ENCODE measurements around the gene PIEZO2. TPM values are rescaled to one million over a fixed set of nuclear protein-coding genes. Genes with fewer than 3 reads are reported as not detected.

PIEZO2 gene
- total and polyA plus RNA-seq, 2 of the 8 experiments (the other 6 are each of a cell fraction or from before 2014, with no cell fraction given): 4.7 to 16.5 TPM

DNA sequence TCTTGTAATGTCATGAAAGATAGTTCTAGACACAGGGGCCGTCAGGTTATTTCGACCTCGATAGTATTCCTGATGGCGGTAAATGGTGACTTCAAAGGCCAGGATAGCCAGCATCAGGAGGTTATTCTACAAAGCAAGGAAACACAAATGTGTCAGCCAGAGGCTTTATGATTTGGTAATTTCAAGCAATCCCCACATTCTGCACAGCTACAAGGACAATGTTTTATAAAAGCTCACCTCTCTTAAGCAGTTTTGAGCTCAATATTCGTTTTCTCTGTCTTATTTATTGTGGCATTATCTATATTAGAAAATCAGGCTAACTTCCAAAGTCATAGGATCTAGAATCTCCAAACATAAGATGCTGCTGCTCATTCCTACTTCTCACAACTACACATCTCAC, 388.4 kb downstream of the PIEZO2 start:
- H2AFZ ChIP-seq (ENCODE audit: low read length): no peak overlapping the region
- no peaks in the 10 kb centered on the region for H3K79me1 ChIP-seq (ENCODE audit: low read depth, low read length)
- H3K27me3 ChIP-seq (replicated peaks in 1 of 4; ENCODE audit: control insufficient read depth in 3 of 4, extremely low read depth in 1 of 4, insufficient read depth in 3 of 4, low read length in 3 of 4): no peaks in the 10 kb centered on the region
- H3K23ac ChIP-seq (ENCODE audit: insufficient read length): no peak overlapping the region
- H3K23me2 ChIP-seq (ENCODE audit: low read depth, low read length): peaks cover 11% of the 10 kb centered on the region; the same call in 1 of the 2 replicates
- H3K14ac ChIP-seq (ENCODE audit: insufficient read length): no peak overlapping the region
- ChIA-PET CTCF (ENCODE audit: partially characterized antibody) (no interaction called here), POLR2A (ENCODE audit: partially characterized antibody) (no interaction called here)
- H3K4ac ChIP-seq (replicated peaks; ENCODE audit: insufficient read length, low read depth, low read length): no peak overlapping the region
- no peak overlapping the region for H2BK15ac ChIP-seq (ENCODE audit: low read length)
- no peak overlapping the region for H3K4me2 ChIP-seq (ENCODE audit: insufficient read depth in 1 of 2, low read depth in 2 of 2, low read length in 2 of 2)
- no peak for DNase-seq (ENCODE audit: low read depth in 1 of 2, low spot score in 2 of 2)
- H3K4me3 ChIP-seq (ENCODE audit: extremely low read depth in 1 of 4, insufficient read depth in 2 of 4, low read depth in 3 of 4, low read length in 4 of 4): no peak overlapping the region
- H3K9me3 ChIP-seq (ENCODE audit: insufficient read depth in 2 of 2, low read depth in 1 of 2, low read length in 1 of 2): no peaks in the 10 kb centered on the region
- no peak overlapping the region for H4K91ac ChIP-seq (replicated peaks; ENCODE audit: insufficient read length, low read length)
- H4K20me1 ChIP-seq (replicated peaks in 1 of 2; ENCODE audit: control insufficient read depth in 1 of 2, insufficient read depth in 2 of 2, low read length in 2 of 2): no peaks in the 10 kb centered on the region
- no peaks in the 10 kb centered on the region for H3K79me2 ChIP-seq (ENCODE audit: control insufficient read depth in 1 of 2, insufficient read depth in 2 of 2, low read length in 2 of 2)
- no peak overlapping the region for H2BK20ac ChIP-seq (ENCODE audit: low read length)
- no peak overlapping the region for H3K56ac ChIP-seq (replicated peaks; ENCODE audit: insufficient read length, low read depth, low read length)
- H2AK5ac ChIP-seq (ENCODE audit: low read depth, low read length): no peak overlapping the region
- H3K9ac ChIP-seq (replicated peaks in 1 of 4; ENCODE audit: extremely low read depth in 1 of 4, low read depth in 3 of 4, low read length in 3 of 4): no peak overlapping the region
- no peaks in the 10 kb centered on the region for H3K4me1 ChIP-seq (replicated peaks in 1 of 4; ENCODE audit: control insufficient read depth in 3 of 4, insufficient read depth in 4 of 4, low read length in 3 of 4)
- no peak overlapping the region for H3K18ac ChIP-seq (ENCODE audit: extremely low read depth, low read length)
- FAIRE-seq: no peak
- no peak overlapping the region for H2BK5ac ChIP-seq (ENCODE audit: low read depth, low read length)
- H3K27ac ChIP-seq (ENCODE audit: low read depth, low read length): no peak overlapping the region
- H2BK120ac ChIP-seq (replicated peaks; ENCODE audit: low read depth, low read length): no peak overlapping the region
- no peak overlapping the region for H4K8ac ChIP-seq (ENCODE audit: extremely low read depth, insufficient read depth, low read length)
- 96% methylated on average over 5 of the region's 5 CpGs; no CpG with 5 or more reads in 1 of the 2 experiments for WGBS, 2 experiments (ENCODE audit: extremely low coverage in 1 of 2, insufficient coverage in 1 of 2, insufficient read length in 1 of 2, insufficient replicate concordance in 2 of 2, low coverage in 1 of 2, low lambda C conversion rate in 2 of 2, missing lambda C conversion rate in 1 of 2)
- H2BK12ac ChIP-seq (ENCODE audit: low read depth, low read length): no peak overlapping the region
- no peaks in the 10 kb centered on the region; a peak in 2 of 8 replicates for H3K36me3 ChIP-seq (ENCODE audit: control insufficient read depth in 2 of 4, insufficient read depth in 4 of 4, low read length in 3 of 4)
- H4K5ac ChIP-seq (ENCODE audit: insufficient read length, low read depth, low read length): no peak overlapping the region
- TF ChIP-seq CBX5 (IDR thresholded peaks at IDR 0.05; ENCODE audit: low read depth, low read length) (no peak), RAD21 (IDR thresholded peaks at IDR 0.05 in 1 of 2, conservative IDR thresholded peaks at IDR 0.05 in 1 of 2; ENCODE audit: low read depth in 2 of 2, low read length in 2 of 2) (no peak), SIN3A (conservative IDR thresholded peaks at IDR 0.05 in 1 of 2, IDR thresholded peaks at IDR 0.05 in 1 of 2; ENCODE audit: low read depth in 1 of 2, low read length in 2 of 2) (no peak), HDAC6 (IDR thresholded peaks at IDR 0.05; ENCODE audit: low read depth, low read length) (no peak), KDM5A (IDR thresholded peaks at IDR 0.05; ENCODE audit: low read length) (no peak), EGR1 (IDR thresholded peaks at IDR 0.05; ENCODE audit: borderline replicate concordance, low read depth, low read length) (no peak), EZH2 (IDR thresholded peaks at IDR 0.05; ENCODE audit: low read depth, low read length, severe bottlenecking) (no peak), MAFK (IDR thresholded peaks at IDR 0.05; ENCODE audit: low read depth, low read length) (no peak), SRF (IDR thresholded peaks at IDR 0.05; ENCODE audit: low read depth, low read length) (no peak), SP2 (IDR thresholded peaks at IDR 0.05; ENCODE audit: low read length) (no peak), E2F6 (IDR thresholded peaks at IDR 0.05) (no peak)
